Measurements from ENCODE around the gene ACSL1.

DNA sequence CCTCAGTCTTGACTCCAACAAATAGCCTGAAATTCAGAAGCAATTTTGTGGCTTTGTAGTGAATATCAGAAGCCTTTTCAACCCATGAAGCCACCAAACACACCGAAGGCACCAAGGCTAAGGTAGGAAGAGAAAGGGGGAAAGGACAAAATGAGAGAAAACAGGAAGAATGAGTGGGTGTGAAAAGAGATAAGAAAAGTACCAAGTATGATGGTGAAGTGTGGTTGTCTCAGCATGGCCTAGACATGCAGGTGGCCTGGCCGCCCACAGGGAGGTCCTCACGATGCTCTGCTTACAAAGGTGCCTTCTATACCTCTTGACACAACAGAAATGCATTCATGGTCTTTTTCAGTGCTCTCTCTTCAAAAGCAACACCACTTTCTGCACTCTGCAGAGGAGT is 34.9 kb downstream of the ACSL1 start:
- TF ChIP-seq POLR2A (IDR thresholded peaks at IDR 0.05; ENCODE audit: low read depth) (no peak), POLR2AphosphoS5 (IDR thresholded peaks at IDR 0.05) (no peak)
- TF ChIP-seq, protein P1, sequence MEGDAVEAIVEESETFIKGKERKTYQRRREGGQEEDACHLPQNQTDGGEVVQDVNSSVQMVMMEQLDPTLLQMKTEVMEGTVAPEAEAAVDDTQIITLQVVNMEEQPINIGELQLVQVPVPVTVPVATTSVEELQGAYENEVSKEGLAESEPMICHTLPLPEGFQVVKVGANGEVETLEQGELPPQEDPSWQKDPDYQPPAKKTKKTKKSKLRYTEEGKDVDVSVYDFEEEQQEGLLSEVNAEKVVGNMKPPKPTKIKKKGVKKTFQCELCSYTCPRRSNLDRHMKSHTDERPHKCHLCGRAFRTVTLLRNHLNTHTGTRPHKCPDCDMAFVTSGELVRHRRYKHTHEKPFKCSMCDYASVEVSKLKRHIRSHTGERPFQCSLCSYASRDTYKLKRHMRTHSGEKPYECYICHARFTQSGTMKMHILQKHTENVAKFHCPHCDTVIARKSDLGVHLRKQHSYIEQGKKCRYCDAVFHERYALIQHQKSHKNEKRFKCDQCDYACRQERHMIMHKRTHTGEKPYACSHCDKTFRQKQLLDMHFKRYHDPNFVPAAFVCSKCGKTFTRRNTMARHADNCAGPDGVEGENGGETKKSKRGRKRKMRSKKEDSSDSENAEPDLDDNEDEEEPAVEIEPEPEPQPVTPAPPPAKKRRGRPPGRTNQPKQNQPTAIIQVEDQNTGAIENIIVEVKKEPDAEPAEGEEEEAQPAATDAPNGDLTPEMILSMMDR (IDR thresholded peaks at IDR 0.05): no peak

Measured in esophagus muscularis mucosa (tissue), 3 donors.